ENCODE measurements around the gene RGS6.

The RGS6 gene

DNA sequence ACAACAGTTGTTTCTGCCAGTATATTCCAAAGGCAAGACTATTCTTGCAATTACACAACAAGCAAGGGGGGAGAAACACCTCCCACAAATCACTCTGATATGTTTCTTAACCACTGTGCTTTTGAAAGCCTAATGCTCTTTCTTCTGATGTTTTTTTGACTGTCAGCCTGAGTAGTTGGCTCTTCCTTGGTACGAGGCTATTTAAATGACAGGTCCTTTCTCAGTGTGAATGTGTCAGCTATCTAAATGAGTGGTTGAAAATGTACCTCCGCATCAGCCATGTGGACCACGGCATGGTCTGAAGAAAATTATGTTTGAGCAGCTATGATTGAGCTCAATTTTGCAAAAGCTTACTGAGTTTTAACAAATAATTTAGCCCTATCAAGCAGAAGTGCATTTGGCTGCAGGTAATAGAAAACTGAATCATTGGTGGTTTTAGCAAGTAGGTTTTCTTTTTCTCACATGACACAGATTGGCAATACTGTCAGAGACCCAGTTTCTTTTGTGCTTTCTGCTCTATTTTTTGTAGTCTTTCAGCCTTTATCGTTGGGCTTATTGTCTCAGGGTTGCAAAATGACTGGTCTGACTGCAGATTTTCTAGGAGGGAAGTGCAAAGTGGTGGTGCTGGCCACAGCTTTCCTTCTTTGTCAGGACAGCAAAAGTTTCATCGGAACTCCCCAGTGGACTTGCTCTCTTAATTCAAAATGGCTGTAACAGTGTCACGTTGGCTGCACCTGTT is 162.8 kb downstream of the RGS6 start:
- no peak for DNase-seq

DNA sequence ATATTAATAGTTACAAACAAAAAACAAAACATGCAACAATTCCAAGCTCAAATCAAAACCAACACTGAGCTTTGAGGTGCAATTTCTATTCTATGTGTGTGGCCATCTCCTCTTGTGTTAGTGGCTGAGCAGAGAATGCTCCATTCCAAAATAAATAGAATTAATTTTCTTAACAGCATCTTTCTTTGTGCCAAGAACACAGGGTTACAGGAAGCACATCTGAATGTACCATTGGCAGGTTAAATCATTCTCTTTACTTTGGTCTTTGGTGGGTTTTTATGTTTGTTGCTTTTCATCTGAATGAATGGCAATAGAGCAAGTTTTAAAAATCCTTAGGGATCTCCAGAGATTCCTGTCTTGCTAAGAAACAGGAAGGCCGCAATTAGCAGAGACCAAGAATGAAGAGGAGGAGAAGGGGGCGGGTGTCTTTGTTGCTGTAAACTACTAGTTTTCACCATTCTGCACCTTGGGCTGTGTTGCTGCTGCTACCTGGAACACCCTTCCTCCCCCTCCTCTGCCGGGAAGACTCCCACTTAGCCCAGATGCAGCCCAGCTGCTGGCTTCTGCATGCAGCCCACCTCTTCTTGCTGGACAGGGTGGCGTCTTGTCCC is 165.0 kb downstream of the RGS6 start:
- DNase-seq, result no peak

DNA sequence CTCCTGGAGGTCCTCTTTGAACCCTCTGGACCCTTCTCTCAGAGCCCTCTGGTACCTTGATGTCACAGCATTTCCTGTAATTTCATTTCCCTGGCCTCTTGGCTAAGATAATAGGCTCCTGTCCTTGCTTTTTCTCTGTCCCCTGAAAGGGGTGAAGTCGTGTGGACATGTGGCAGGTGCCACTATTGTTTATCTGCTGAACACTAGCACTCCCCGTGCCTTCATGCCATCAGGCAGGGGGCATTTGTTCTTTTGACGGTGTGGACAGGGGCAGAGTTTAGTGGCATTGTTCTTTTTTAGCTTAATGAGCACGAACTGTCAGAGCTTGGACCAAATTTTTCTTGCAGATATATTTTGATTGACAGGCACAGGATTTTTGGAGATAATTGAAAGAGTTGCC is 166.0 kb downstream of the RGS6 start:
- no peak for DNase-seq

DNA sequence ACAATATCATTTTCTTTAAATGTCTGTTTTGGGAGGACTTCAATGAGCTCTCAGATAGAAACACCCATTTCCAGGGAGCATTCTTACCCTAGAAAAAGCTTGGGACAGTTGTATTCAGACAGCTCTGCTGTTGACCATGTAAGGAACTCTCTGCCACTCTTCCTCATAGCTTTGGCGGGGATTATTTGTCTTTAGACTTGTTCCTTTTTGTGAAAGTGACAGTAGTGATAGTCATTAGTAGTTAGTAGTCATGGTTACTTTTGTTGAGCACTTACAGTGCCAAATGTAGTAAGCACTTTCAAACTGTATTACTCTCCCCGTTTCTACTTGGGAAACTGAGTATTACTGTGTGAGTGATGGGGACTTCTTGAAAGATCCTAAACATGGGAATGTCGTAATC is 167.3 kb downstream of the RGS6 start:
- no peak for DNase-seq

DNA sequence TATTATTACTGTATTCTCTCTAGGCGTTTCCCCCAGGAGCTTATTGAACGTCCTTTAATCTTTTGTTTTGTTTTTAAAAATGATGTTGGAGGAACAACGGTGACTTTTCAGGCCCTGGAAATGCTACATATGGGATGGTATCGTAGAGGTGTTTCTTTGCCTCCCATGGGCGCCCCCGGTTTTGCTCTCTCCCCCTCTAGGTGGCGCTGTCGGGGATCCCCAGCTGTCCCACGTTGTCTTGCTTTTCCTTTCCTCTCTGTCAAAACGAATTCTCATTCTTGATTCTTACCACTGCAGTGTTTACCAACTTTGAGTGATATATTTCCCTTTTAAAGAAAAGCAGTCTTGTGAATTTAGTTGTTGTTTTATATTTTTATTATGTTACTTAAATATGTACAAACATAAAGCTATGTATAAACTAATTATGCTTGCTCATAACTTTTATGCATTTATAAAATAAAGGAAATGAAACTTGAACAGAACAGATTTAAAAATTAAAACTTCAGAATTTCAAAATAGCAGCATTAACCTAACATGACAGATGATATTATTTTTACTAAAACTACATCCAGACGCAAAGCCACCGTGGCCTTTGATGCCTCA is 171.9 kb downstream of the RGS6 start:
- peak; percentile 16 for DNase-seq

DNA sequence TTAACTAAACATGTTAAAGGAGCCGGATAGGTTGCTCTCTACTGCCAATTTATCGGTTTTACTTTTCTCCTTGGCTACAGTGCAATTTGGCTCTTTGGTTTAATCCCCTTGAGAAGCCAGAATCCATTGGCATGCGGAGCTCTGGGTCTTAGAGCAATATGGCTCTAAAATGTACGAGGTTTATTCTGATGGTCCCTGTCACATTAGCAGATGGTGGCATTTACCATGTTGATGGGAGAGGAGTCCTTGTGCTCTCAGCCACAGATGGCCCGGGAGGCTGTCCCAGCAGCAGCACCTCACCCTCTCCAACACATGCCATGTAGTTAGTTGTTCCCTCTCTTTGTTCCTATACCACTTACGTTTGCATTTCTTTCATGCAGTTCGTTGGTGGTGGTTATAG is 179.7 kb downstream of the RGS6 start:
- no peak for DNase-seq

DNA sequence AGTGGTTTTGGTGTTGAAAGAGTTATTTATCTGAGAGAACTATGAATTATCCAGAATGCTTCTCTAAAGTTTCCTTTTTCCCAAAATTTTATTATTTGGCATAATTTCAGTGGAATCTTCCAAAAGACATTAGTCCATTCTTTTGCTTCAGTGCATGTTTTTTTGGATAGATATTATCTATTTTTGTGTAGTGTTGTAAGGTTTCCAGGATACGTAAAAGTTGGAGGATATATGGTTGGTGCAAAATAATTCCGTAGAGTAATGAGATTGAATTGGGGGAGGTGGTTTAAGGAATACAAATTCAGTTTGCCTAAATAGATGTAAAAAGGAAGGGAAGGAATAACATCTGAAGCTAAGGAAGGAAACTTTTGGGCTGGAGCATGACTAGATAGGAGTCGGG is 186.6 kb downstream of the RGS6 start:
- DNase-seq, result no peak

DNA sequence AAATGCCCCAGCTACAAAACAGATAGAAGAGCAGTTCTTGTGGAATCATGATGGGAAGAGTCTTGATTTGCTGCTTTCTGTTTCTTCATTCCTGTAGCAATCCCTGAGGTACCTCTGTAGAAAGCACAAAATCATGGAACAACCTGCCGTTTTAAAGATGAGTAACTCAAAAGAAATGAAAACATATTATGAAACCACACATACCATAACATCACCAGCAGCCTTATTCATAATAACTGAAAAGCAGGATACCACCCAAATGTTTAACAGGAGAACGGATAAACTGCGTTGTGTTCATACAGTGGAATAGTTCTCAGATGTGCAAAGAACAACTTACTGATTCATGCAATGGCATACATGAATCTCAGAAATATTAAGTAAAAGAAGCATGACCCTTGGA is 188.1 kb downstream of the RGS6 start:
- no peak for DNase-seq

DNA sequence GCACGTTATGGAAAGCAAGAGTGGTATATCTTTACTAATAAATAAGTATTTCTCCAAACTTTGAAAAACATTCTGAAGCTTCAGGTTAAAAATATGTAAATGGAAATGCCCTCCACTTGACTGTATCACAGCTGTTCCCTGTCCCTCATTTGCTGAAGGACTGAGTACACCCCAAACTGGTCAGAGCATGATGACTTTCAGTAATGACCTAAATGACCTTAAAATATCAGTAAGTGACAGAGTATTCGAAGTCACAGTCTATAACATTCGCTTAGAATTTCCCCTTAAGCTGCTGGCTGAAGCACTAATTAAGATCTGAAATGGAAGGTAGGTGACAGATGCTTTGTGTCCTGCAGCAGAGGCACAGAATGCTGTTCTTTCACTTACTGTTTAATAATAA is 191.5 kb downstream of the RGS6 start:
- no peak for DNase-seq

DNA sequence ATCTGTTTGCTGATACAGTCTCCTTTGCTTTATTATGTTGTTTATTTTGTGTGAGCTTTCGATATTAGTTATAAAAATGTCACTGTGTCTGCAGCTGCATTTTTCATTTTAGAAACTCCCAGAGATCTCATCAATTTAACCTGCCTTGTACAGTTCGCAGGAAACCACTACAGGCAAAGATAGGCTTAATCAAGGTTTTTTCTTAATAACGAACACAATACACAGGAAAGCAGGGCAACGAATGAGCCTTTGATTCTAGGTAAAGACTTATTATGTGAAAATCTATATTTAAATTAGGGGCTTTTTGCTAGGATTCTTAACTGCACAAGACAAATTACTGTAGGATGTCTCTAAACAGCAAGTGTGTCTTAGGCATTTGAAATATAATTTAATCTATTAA is 191.9 kb downstream of the RGS6 start:
- no peak for DNase-seq

DNA sequence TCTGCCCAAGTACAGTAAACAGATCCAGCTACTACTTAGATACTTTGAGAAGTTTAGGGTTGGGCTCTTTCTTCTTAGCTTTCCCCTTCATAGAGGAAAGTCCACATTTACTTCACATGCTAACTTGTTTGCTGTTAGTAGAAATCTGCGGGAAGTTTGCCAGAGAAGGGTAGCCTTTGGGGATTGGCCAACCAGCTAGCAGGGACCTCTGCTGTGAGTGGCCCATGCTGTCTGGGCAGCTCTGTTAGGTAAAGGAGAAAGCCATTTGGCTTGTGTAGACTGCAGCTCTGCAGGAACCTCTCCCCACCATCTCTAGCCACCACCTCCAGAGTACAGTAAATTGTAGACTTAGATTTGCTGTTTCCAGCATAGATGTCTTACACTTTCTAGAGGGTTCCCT is 193.9 kb downstream of the RGS6 start:
- DNase-seq, result no peak

DNA sequence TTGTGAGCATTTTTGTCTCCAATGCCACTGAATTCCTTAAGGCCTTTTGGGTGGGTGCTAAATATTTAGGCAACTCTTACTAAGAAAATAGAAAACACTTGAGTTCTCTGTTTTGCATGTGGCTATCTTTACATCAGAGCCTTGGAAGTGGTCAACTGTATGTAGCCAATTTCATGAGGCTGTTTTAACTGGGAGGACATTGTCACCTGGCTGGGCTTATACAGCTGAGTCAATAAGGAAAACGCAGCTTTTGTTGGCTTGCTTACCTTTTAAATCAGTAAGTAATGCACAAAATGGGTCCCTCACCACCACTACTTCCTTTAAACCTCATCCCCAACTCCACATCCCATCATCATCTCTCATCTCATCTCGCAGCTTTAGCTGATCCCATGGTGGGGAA is 194.3 kb downstream of the RGS6 start:
- no peak for DNase-seq

DNA sequence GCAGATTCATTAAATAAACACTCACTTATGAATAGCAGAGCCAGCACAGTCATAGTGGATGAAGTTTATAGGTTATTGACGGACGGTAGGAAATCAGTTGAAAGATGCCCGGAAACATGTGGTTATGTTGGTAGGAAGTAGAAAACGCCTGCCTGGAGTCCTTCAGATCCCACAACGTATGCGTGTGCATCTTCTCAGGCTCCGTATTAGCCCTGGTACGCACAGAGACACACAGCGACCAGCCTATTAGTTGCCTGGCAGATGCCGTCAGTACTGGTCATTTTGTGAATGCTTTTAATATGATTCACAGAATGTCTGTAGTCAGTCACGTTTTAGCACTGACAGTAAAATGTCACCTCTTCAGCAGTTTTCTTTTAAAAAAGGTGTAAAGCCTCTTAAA is 196.4 kb downstream of the RGS6 start:
- DNase-seq, result no peak

DNA sequence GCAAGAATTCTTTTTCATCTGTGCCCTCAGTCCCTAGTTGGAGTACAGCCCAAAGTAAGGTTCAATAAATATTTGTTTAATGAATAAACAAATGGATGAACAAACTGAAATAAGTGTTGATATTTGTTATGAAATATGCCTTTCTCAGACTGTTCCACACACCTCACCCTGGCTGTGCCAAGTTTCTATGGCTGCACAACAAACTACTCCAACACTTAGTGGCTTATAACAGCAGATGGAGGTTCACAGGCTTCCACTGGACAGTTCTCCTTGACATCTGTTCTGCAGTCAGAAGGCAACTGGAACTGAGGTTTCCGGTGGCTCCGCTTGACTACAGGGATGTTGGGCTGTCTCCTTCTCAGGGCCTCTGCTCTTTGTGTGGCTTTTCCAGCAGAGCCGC is 197.1 kb downstream of the RGS6 start:
- no peak for DNase-seq

DNA sequence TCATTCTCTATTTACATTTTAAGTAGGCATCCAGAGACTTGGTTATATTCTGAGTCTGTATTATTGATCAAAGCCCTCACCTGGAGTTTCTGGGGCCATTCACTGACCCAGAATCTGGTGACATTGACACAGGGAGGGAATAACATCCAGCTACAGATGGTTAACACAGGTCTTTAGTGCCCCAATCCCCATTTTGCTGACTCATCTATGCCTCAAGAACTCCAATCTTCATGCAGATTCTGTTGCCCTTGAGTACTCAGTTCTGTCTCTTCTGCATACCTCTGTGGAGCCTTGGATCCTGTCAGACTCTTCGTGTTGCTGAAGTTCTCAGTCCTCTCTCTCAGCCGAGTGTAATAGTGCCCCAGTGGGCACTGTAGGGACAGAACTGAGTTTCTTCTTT is 208.9 kb downstream of the RGS6 start:
- no peak for DNase-seq

DNA sequence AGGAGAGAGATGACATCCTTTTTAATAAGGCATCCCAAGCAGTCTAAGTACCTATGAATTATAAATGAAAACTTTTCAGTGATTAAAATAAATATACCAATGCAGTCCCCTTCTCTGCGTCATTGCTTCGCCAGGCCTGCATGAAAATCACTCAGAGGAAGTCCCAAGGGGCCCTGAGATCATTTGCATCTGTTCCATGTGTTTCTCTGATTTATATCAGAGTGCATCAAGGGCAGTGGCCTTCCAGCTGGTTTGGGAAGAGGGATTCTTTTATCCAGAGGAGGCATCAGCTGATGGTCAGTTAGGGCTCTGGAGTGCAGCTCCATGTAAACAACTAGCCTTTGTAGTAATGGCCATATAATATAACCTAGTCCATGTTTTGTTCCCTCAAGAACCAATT is 210.1 kb downstream of the RGS6 start:
- no peak for DNase-seq

DNA sequence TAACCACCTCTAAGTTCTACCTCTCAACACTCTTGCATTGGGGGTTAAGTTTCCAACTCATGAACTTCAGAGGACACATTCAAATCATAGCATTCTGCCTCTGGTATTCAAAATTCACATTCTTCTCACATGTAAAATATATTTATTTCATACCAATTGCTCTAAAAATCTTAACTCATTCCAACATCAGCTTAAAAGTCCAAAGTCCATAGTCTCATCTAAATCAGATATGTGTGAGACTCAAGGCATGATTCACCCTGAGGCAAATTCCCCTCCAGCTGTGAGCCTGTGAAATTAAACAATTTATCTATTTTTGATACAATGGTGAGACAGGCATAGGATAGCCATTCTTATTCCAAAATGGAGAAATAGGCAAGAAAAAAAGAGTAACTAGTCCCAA is 214.0 kb downstream of the RGS6 start:
- DNase-seq, result no peak

DNA sequence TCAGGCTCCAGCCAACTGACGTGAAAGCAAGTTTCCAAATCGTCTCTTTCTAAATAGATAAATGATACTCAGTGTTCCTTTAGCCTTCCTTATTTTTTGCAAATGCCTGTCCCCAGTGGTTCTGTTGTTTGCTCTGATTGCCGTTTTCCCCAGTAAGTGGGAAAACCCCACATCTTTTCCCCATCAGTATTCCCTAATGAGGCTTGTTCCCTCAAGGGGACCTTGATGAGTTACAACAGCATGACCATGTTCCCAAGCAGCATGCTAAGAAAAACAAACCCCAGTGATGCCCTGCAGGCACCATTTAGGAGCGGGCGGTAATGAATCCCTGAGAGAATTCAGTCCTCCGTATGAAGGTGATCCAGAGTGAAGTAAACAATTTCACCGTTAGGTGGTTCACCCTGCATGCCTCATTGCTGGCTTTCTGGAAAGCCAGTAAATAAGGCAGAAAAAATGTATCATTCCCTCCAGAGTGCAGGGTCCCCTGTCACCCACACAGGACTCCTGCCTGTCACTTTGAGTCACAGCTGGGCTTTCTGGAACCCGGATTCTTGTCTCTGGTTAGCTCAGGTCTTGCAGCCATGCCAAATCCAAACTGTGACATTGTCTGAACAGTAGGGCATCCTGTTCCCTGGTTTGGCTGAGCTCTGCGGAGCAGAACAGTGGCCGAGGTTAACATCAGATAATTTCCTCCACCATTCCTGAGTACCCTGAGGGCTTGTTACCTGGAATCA is 222.6 kb downstream of the RGS6 start:
- no peak for DNase-seq

DNA sequence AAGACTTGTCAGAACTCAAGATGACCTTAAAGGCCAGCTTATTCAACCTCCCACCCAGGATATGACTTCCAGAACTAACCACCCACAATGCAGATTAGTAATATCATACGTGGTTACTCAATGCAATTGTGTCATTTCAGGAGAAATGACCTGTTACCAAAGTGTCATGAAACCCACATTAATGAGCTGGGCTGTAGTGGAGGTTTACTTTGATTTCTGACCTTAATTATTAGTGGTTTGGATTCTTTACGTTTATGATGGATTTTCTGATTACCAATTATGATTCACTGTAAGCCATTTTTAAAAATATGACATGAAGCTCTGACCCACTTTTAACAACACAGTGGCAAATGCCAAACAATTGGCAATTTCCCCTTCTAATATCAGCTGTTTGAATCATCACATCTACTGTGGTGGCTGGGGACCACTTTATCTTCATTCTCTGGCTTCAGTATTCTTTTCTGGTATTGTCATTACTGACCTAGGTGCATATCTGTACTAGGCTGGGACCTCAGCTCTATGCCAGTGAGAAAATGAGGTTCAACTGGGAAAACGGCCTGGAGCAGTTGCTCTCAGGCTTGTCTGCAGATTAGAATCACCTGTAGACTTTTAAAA is 223.3 kb downstream of the RGS6 start:
- no peak for DNase-seq

DNA sequence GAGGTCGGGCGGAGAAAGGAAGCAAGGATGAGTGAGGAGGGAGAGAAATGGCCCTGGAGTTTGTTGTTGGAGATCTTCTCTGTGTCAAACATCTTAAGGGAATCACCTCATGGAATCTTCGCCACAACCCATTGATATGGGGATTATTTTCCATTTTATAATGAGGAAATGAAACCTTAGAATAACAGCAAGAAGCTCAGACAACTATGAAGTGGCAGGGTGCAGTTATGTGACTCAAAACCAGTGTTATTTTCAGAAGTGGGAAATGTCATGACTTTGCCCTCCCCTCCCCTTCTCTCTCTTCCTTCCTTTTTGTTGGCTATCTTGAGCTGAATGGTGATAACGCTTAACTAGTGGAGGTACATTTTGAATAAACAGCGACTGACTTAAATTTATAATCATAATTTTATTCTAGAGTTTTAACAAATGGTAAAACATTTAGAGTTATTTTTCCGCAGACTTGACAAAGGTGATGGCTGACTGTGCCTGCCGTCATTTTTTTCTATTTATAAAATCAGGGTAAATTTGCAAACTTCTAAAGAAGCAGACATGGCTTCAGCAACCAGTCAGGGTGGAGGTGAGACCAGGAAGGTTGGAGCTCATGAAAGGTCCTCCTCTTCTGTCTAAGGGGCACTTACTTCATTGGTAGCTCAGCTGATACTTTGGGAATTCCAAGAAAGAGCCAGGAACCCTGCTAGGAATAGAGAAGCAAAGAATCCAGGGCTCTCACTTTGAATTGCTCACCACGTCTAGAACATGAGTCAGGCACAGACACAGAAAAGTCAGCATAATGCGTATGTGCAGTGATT is 232.4 kb downstream of the RGS6 start:
- DNase-seq, result no peak

DNA sequence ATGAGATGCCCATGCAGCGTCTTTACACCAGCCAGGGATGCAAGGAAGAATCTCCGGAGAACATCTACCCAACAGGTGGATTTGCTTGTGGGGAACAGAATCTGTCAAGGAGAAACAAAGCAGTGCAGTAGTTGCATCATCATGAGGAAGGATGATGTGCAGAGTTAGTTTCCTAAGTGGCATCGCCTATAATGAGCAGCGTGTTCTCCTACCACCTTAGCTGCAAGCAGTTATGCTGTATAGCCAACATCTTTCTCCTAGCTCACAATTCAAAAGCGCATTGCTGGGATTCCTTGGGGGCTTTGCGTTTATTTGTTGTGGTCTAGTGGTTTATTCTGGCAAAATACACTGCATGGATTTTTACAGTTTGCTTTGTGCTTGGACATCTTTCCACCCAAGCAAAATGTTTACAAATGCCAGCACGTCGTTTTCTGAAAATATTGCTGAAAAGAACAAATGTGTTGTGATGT is 233.0 kb downstream of the RGS6 start:
- no peak for DNase-seq

DNA sequence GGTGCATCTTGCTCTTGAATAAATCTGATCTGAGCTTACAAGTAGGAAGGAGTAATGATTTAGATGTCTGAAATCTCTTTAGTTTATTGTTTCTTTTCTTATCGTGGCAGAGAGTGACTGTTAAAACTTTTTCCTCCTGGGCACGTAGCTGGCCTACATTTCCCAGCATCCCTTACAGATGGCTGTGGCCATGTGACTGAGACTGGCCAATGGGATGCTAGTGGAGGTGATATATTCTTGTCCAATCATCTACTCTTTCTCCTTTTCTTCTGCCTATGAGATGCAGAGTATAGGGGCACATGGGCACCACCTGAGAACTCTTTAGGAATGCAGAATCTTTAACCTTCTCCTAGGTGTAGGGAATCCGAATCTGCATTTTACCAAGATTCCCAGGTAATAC is 237.3 kb downstream of the RGS6 start:
- DNase-seq, result no peak

DNA sequence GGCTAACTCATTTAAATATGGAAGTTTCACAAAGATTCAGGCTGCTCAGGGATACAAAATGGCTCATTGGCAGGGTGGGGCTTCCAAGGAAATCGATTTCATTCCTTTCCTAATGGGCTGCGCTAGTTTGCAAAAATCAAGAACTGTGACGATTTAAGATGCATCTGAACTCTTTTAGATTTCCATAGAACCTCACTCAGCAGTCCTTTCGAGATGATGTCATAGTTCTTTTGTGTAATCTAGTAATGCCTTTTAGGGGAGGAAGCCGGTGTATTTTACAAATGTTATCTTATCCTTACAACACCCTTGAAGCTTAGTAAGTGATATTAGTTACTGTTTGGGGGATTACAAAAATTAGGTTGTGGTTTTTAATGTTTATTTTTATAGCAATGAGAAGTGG is 239.8 kb downstream of the RGS6 start:
- no peak for DNase-seq
